Keratinocyte (primary cell): ENCODE results near the gene C4orf36.

ENCODE experiments used
- CTCF ChIP-seq, 3 experiments: IDR thresholded peaks in 1 of 3; conservative IDR thresholded peaks in 1 of 3; optimal IDR thresholded peaks in 1 of 3; 2 replicates in 2 of 3; 3 replicates in 1 of 3; pipeline versions ENCODE3 to v1.5.1; 2011; ENCODE audit warnings: low read length in 3 of 3, mild to moderate bottlenecking in 3 of 3, moderate library complexity in 2 of 3, control low read depth in 1 of 3, inconsistent platforms in 1 of 3; ENCODE audit not compliant: insufficient read depth in 2 of 3; ENCODE audit errors: extremely low read depth in 1 of 3
- EZH2 ChIP-seq: IDR thresholded peaks from one replicate; pipeline ENCODE4 v1.6.1; 2012; ENCODE audit warnings: inconsistent platforms, mild to moderate bottlenecking, low read length, moderate library complexity

DNA sequence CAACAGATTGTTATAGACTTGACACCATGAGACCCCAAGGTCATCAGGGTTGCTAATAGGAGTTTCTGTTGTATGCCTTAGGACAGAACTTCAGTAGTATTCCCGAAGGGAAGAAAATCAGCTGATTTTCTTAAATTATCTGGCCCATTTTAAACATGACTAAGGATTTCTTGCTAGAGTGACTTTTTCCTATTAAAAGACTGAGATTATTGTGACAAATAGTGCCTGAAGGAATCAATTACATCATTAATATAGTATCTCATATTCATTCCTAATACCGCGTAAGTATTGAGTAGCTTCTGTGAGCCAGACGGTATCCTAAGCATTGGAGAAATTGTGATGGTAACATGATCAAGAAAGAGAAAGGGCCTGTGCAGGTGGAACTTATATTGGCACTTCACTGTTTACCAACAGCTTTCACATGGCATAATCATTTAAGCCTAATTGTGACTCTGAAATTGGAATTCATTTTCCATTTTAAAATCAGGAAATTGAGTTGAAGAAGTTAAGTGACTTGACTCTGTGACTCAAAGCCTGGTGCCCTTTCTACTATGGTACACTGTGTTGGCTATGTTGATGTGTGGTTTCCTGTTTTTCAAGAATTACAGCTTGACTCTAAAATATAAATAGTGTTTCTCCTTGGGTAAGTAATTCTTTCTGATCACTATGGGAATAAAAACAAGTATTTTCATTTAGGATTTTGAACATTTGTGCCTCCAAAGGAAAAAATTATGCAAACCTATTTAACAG, 46.7 kb upstream of the C4orf36 start:
- TF ChIP-seq CTCF (optimal IDR thresholded peaks at IDR 0.05 in 1 of 3, IDR thresholded peaks at IDR 0.05 in 1 of 3, conservative IDR thresholded peaks at IDR 0.05 in 1 of 3; ENCODE audit: extremely low read depth in 1 of 3, insufficient read depth in 2 of 3, low read length in 3 of 3): no peak
- no peak for TF ChIP-seq EZH2
